DOHH2 (cell line): ENCODE data around the gene ANKRD30A.

Source experiments
- H3F3A ChIP-seq: fragments of 200-600 bp; sonication (generic), shearing (Covaris generic); 2 replicates; pipeline ENCODE4 v1.6.0; 2016; ENCODE audit warnings: antibody characterized with exemption, mild to moderate bottlenecking; ENCODE audit not compliant: control insufficient read depth, insufficient read depth
- H3K27ac ChIP-seq: fragments of 200-600 bp; sonication (generic); 2 replicates; pipeline ENCODE4 v1.5.1; 2014; ENCODE audit warnings: low read depth, mild to moderate bottlenecking, low read length, moderate library complexity
- H3K27me3 ChIP-seq: fragments of 200-600 bp; sonication (generic); 2 replicates; pipeline ENCODE4 v1.6.1; 2014; ENCODE audit warnings: mild to moderate bottlenecking, low read length, mixed read lengths; ENCODE audit not compliant: control insufficient read depth
- H3K36me3 ChIP-seq: fragments of 200-600 bp; sonication (generic); 2 replicates; pipeline ENCODE4 v1.6.1; 2014; ENCODE audit warnings: mild to moderate bottlenecking, low read length, moderate library complexity, mixed read lengths; ENCODE audit not compliant: control insufficient read depth
- H3K4me1 ChIP-seq: fragments of 200-600 bp; sonication (generic); 2 replicates; pipeline ENCODE4 v1.6.1; 2014; ENCODE audit warnings: mild to moderate bottlenecking, low read length, mixed read lengths; ENCODE audit not compliant: control insufficient read depth
- H3K4me2 ChIP-seq: fragments of 200-600 bp; sonication (generic); 2 replicates; pipeline ENCODE4 v1.6.0; 2014; ENCODE audit warnings: mild to moderate bottlenecking, low read length, moderate library complexity
- H3K4me3 ChIP-seq: fragments of 200-600 bp; sonication (generic); 2 replicates; pipeline ENCODE4 v1.5.1; 2014; ENCODE audit warnings: mild to moderate bottlenecking, low read length, mixed read lengths
- H3K79me2 ChIP-seq: fragments of 200-600 bp; sonication (generic); 2 replicates; pipeline ENCODE4 v1.6.1; 2014; ENCODE audit warnings: mild to moderate bottlenecking, low read length, mixed read lengths; ENCODE audit not compliant: control insufficient read depth
- H3K9me2 ChIP-seq: fragments of 200-600 bp; sonication (generic); replicated peaks from 2 replicates; pipeline ENCODE4 v1.6.1; 2014; ENCODE audit warnings: mild to moderate bottlenecking, low read length, mixed read lengths; ENCODE audit not compliant: control insufficient read depth
- H3K9me3 ChIP-seq: fragments of 200-600 bp; sonication (generic); 2 replicates; pipeline ENCODE4 v1.6.1; 2014; ENCODE audit warnings: antibody characterized with exemption, low read length, mixed read lengths; ENCODE audit not compliant: control insufficient read depth, insufficient read depth
- H4K20me1 ChIP-seq: fragments of 200-600 bp; sonication (generic); 2 replicates; pipeline ENCODE4 v1.6.0; 2014; ENCODE audit warnings: low read depth, mild to moderate bottlenecking, antibody characterized with exemption, low read length, moderate library complexity; ENCODE audit not compliant: control insufficient read depth, insufficient read depth
- EZH2phosphoT487 ChIP-seq: fragments of 200-600 bp; sonication (generic); IDR thresholded peaks from 2 replicates; pipeline ENCODE4 v1.6.1; 2017; ENCODE audit warnings: borderline replicate concordance, mild to moderate bottlenecking, antibody characterized with exemption, low read length, moderate library complexity, mixed read lengths
- TF ChIP-seq, protein P1 (sequence below): fragments of 200-600 bp; sonication (generic); IDR thresholded peaks from one replicate; pipeline ENCODE4 v1.5.1; 2014; ENCODE audit warnings: antibody characterized with exemption, mild to moderate bottlenecking, low read depth, low read length; ENCODE audit not compliant: poor library complexity, severe bottlenecking

Gene ANKRD30A

GRCh38 chr10:37226524-37226923, 101.1 kb downstream of the ANKRD30A start:
- H3F3A ChIP-seq, result no peaks in the 10 kb centered on the region
- no peaks in the 10 kb centered on the region for H3K9me3 ChIP-seq
- no peaks in the 10 kb centered on the region for H3K4me1 ChIP-seq
- H3K9me2 ChIP-seq, result 0 out of 2 replicates have a peak, but pooled peaks cover 2% of the 10 kb centered on the region
- no peaks in the 10 kb centered on the region for H3K36me3 ChIP-seq
- TF ChIP-seq, protein P1, sequence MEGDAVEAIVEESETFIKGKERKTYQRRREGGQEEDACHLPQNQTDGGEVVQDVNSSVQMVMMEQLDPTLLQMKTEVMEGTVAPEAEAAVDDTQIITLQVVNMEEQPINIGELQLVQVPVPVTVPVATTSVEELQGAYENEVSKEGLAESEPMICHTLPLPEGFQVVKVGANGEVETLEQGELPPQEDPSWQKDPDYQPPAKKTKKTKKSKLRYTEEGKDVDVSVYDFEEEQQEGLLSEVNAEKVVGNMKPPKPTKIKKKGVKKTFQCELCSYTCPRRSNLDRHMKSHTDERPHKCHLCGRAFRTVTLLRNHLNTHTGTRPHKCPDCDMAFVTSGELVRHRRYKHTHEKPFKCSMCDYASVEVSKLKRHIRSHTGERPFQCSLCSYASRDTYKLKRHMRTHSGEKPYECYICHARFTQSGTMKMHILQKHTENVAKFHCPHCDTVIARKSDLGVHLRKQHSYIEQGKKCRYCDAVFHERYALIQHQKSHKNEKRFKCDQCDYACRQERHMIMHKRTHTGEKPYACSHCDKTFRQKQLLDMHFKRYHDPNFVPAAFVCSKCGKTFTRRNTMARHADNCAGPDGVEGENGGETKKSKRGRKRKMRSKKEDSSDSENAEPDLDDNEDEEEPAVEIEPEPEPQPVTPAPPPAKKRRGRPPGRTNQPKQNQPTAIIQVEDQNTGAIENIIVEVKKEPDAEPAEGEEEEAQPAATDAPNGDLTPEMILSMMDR, result no peak
- no peak for TF ChIP-seq EZH2phosphoT487
- H3K27ac ChIP-seq, result no peak overlapping the region
- H3K79me2 ChIP-seq, result no peaks in the 10 kb centered on the region
- no peaks in the 10 kb centered on the region for H3K27me3 ChIP-seq
- H3K4me3 ChIP-seq, result no peak overlapping the region
- no peaks in the 10 kb centered on the region for H4K20me1 ChIP-seq
- no peak overlapping the region for H3K4me2 ChIP-seq

- no peaks in the 10 kb centered on the region for H4K20me1 ChIP-seq
- TF ChIP-seq EZH2phosphoT487, result no peak
- TF ChIP-seq, protein P1, result no peak
- no peaks in the 10 kb centered on the region for H3F3A ChIP-seq
- no peaks in the 10 kb centered on the region for H3K4me1 ChIP-seq
- no peak overlapping the region for H3K4me3 ChIP-seq
- H3K27me3 ChIP-seq, result no peaks in the 10 kb centered on the region
- H3K27ac ChIP-seq, result no peak overlapping the region
- no peak overlapping the region for H3K4me2 ChIP-seq
- H3K36me3 ChIP-seq, result no peaks in the 10 kb centered on the region
- H3K9me3 ChIP-seq, result no peaks in the 10 kb centered on the region
- no peaks in the 10 kb centered on the region for H3K9me2 ChIP-seq
- no peaks in the 10 kb centered on the region for H3K79me2 ChIP-seq
These were observed 109.3 kb downstream of the ANKRD30A start for GRCh38 chr10:37234692-37235091.

DNA sequence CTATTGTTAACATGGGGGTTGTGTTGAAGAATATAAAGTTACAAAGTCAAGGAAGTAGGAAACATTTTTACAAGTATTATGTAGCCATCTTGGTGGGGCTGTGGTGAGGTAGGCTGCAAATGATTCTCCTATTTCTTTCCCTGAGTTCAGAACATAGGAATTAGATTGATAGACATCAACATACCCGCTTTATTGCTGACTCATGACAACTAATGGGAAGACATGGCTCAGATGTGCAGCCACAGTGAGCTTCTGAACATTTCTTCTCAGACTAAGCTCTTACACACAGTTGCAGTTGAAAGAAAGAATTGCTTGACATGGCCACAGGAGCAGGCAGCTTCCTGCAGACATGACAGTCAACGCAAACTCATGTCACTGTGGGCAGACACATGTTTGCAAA, 110.7 kb downstream of the ANKRD30A start:
- no peaks in the 10 kb centered on the region for H3K79me2 ChIP-seq
- no peaks in the 10 kb centered on the region for H3K36me3 ChIP-seq
- H3K27me3 ChIP-seq, result no peaks in the 10 kb centered on the region
- no peaks in the 10 kb centered on the region for H3F3A ChIP-seq
- no peak overlapping the region for H3K4me3 ChIP-seq
- H3K9me3 ChIP-seq, result no peaks in the 10 kb centered on the region
- H3K4me1 ChIP-seq, result no peaks in the 10 kb centered on the region
- H3K9me2 ChIP-seq, result no peaks in the 10 kb centered on the region
- TF ChIP-seq, protein P1, result no peak
- TF ChIP-seq EZH2phosphoT487, result no peak
- no peak overlapping the region for H3K4me2 ChIP-seq
- H4K20me1 ChIP-seq, result no peaks in the 10 kb centered on the region
- no peak overlapping the region for H3K27ac ChIP-seq

DNA sequence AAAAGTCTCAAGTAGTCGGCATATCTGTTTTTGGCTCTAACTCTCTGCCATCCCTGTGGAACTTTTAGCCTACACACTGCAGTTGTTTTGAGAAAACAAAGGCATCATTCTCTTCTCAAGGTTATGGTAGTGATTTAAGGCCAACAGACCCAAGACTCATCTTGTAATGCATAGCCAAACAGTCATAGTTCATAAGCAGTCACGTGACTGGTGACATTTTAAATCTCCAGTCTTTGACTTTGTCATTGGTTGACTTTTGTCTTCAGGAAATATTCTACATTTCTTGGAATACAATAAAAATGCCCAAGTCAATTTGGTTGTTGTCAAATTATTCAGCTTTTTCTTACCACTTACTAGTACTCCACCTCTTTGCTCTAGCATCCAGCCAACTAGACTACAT, 114.8 kb downstream of the ANKRD30A start:
- Histone ChIP-seq H3K27me3 (no peaks in the 10 kb centered on the region), H3K9me2 (no peaks in the 10 kb centered on the region), H3K4me2 (no peak overlapping the region), H3K4me3 (no peak overlapping the region), H3K27ac (no peak overlapping the region), H3F3A (no peaks in the 10 kb centered on the region), H3K36me3 (no peaks in the 10 kb centered on the region), H3K79me2 (no peaks in the 10 kb centered on the region), H4K20me1 (no peaks in the 10 kb centered on the region), H3K9me3 (no peaks in the 10 kb centered on the region), H3K4me1 (no peaks in the 10 kb centered on the region)
- TF ChIP-seq, protein P1, result no peak
- TF ChIP-seq EZH2phosphoT487, result no peak
